Liver (tissue), 9 donors: ENCODE measurements around the gene ST3GAL4. TPM values are rescaled to one million over a fixed set of nuclear protein-coding genes. Genes with fewer than 3 reads are reported as not detected.
"Not testable (repeated sequence)": the region's sequence is repeated elsewhere in the genome, so short reads cannot be mapped to it uniquely, and the experiment has no call there.

Source experiments
- DNase-seq: peaks from one replicate; pipeline ENCODE4 v3.0.0-alpha.2; 2017; ENCODE audit warnings: low spot score
- H3K27ac ChIP-seq, 2 donors: one replicate each; pipeline ENCODE4 v1.7.0; 2013; ENCODE audit warnings: inconsistent platforms in 2 of 2, low read length in 2 of 2, control low read depth in 1 of 2, low read depth in 1 of 2, mild to moderate bottlenecking in 1 of 2
- H3K27me3 ChIP-seq, 4 donors: one replicate each; pipeline versions ENCODE4 v1.6.1 to v1.7.0; 2013; ENCODE audit warnings: low read length in 3 of 4, inconsistent platforms in 1 of 4, mild to moderate bottlenecking in 1 of 4, moderate library complexity in 1 of 4; ENCODE audit not compliant: control insufficient read depth in 4 of 4, insufficient read depth in 4 of 4
- H3K36me3 ChIP-seq, 4 donors: one replicate each; pipeline versions ENCODE4 v1.6.1 to v1.7.0; 2013; ENCODE audit warnings: low read length in 3 of 4, mild to moderate bottlenecking in 3 of 4, low read depth in 1 of 4, moderate library complexity in 1 of 4; ENCODE audit not compliant: control insufficient read depth in 4 of 4, insufficient read depth in 3 of 4
- H3K4me1 ChIP-seq, 4 donors: one replicate each; pipeline versions ENCODE4 v1.6.1 to v1.7.0; 2013; ENCODE audit warnings: low read length in 3 of 4, mild to moderate bottlenecking in 3 of 4, moderate library complexity in 1 of 4; ENCODE audit not compliant: control insufficient read depth in 4 of 4, insufficient read depth in 4 of 4
- H3K4me3 ChIP-seq, 3 donors: one replicate each; pipeline versions ENCODE4 v1.6.1 to v1.7.0; 2013; ENCODE audit warnings: low read length in 3 of 3, control low read depth in 1 of 3, low read depth in 1 of 3, mild to moderate bottlenecking in 1 of 3
- H3K9ac ChIP-seq, 2 donors: one replicate each; pipeline ENCODE4 v1.7.0; 2013; ENCODE audit warnings: low read length in 2 of 2, mild to moderate bottlenecking in 2 of 2, moderate library complexity in 2 of 2, control low read depth in 1 of 2, low read depth in 1 of 2
- H3K9me3 ChIP-seq, 4 donors: one replicate each; pipeline versions ENCODE4 v1.6.1 to v1.7.0; 2013; ENCODE audit warnings: low read length in 3 of 4; ENCODE audit not compliant: control insufficient read depth in 4 of 4
- EGR1 ChIP-seq, 2 donors: IDR thresholded peaks; 2 replicates each; pipeline ENCODE4 v1.6.1; 2016 to 2018; ENCODE audit warnings: antibody characterized with exemption in 2 of 2, low read depth in 2 of 2
- FOXA1 ChIP-seq: IDR thresholded peaks from 2 replicates; pipeline ENCODE4 v1.6.1; 2016; ENCODE audit warnings: antibody characterized with exemption
- FOXA2 ChIP-seq: IDR thresholded peaks from 2 replicates; pipeline ENCODE4 v1.6.1; 2016; ENCODE audit warnings: antibody characterized with exemption
- GABPA ChIP-seq, 2 donors: IDR thresholded peaks in 1 of 2; conservative IDR thresholded peaks in 1 of 2; 2 replicates each; pipeline ENCODE4 v1.6.1; 2016; ENCODE audit warnings: antibody characterized with exemption in 2 of 2, mild to moderate bottlenecking in 1 of 2, moderate library complexity in 1 of 2
- HNF4A ChIP-seq, 2 donors: conservative IDR thresholded peaks; 2 replicates each; pipeline ENCODE4 v1.6.1; 2016; ENCODE audit warnings: antibody characterized with exemption in 2 of 2, mild to moderate bottlenecking in 2 of 2
- HNF4G ChIP-seq: IDR thresholded peaks from 2 replicates; pipeline ENCODE4 v1.6.1; 2016; ENCODE audit warnings: antibody characterized with exemption
- NR2F2 ChIP-seq: IDR thresholded peaks from 2 replicates; pipeline ENCODE4 v1.6.1; 2016; ENCODE audit warnings: antibody characterized with exemption
- RXRA ChIP-seq, 2 donors: IDR thresholded peaks; 2 replicates each; pipeline ENCODE4 v1.6.1; 2017 to 2018; ENCODE audit warnings: antibody characterized with exemption in 2 of 2, mild to moderate bottlenecking in 1 of 2
- TAF1 ChIP-seq: conservative IDR thresholded peaks from 2 replicates; pipeline ENCODE4 v1.6.1; 2016; ENCODE audit warnings: antibody characterized with exemption, mild to moderate bottlenecking
- WGBS: extraction: QIAGEN DNeasy Blood & Tissue Kit; methylation state at CpG from one replicate; pipeline ENCODE4 v1.1.7; 2013; 5-methylcytosine and 5-hydroxymethylcytosine counted together
- polyA plus RNA-seq, 2 donors: library from polyadenylated mRNA; stranded (reverse) in 1 of 2; unstranded in 1 of 2; fragments of 200-250 nt in 1 of 2; fragments of >200 nt in 1 of 2; fragmentation: Nextera tagmentation in 1 of 2; extraction: Ambion mirVana in 1 of 2; gene quantifications; one replicate each; pipeline versions ENCODE4 v1.2.1 to v1.2.3, GENCODE V29; 2013 to 2015
- total RNA-seq, 2 donors: library from RNA; depleted of rRNA; stranded (reverse); fragments of >200 nt; gene quantifications; one replicate each; pipeline ENCODE4 v1.2.3, GENCODE V29; 2014
- TF ChIP-seq, protein P1 (sequence below): IDR thresholded peaks from 2 replicates; pipeline ENCODE4 v1.6.1; 2016; ENCODE audit warnings: antibody characterized with exemption
- TF ChIP-seq, protein P2 (sequence below): IDR thresholded peaks from 2 replicates; pipeline ENCODE4 v1.6.1; 2016; ENCODE audit warnings: antibody characterized with exemption
- TF ChIP-seq, protein P3 (sequence below): fragments of 150-350 bp; IDR thresholded peaks from 2 replicates; pipeline ENCODE4 v1.5.1; 2017; ENCODE audit warnings: improper control_type of control experiment, low read depth, low read length; ENCODE audit not compliant: missing input control
- TF ChIP-seq, protein P4 (sequence below): IDR thresholded peaks from 2 replicates; pipeline ENCODE4 v1.6.1; 2016; ENCODE audit warnings: antibody characterized with exemption, mild to moderate bottlenecking
- donor health status: healthy.
- donor health status: healthy.
- donor health status: healthy.
- donor health status: healthy.
- donor health status: healthy.

Gene ST3GAL4
- total and polyA plus RNA-seq, 4 donors = 4.5 to 18.4 (median 10.6) TPM

DNA sequence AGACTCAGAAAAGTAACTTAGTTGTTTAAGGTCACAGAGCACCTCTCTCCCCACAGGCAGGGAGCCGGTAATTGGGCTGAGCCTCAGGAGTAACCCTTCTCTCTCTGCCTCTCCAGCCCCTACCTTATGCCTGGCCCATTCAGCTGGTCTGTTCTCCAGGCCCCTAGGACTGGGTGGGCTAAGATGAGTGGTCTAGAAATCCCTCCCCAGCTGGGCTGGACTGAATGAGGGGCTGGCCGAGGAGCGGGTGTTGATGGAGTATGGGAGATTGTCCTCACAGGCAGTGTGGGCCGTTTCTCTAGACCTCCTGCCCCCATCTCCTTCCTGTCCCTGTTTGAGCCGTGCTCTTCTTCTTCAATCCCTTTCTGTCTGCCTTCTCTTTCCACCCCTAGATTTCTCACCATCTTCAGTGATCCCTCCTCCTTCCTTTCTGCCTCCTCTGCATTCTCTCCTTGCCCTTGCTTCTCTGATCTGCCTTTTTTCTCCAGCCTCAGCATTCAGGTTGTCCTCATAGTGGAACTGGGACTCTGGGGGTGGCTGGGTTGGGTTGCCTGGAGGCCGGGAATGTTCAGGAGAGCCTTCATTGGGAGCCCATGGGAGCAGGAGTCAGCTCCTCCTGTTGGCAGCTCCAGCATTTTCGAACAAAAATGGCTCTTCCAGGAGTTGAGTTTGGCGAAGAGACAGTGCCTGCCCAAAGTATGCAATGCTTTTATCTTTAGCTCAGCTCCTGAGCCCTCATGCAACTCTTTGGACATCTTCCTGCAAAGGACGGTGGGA lies 7.6 kb downstream of the ST3GAL4 start:
- Histone ChIP-seq H3K4me1 (peaks cover 9 to 16% (median 13%) of the 10 kb centered on the region in 4 donors), H3K27ac (peak overlapping the region in 1 of 2 donors; percentile 45), H3K36me3 (no peaks in the 10 kb centered on the region), H3K9me3 (no peaks in the 10 kb centered on the region), H3K27me3 (no peaks in the 10 kb centered on the region), H3K9ac (no peak overlapping the region), H3K4me3 (no peak overlapping the region)
- WGBS = 83% methylated on average over 9 of the region's 9 CpGs
- no peak for DNase-seq
- TF ChIP-seq RXRA (IDR thresholded peaks at IDR 0.05) (no peak), NR2F2 (no peak), HNF4A (conservative IDR thresholded peaks at IDR 0.05) (no peak), FOXA2 (no peak), FOXA1 (no peak), TAF1 (no peak), EGR1 (IDR thresholded peaks at IDR 0.05; ENCODE audit: low read depth in 2 of 2) (no peak), HNF4G (no peak), GABPA (IDR thresholded peaks at IDR 0.05 in 1 of 2, conservative IDR thresholded peaks at IDR 0.05 in 1 of 2) (no peak)
- TF ChIP-seq, protein P1, sequence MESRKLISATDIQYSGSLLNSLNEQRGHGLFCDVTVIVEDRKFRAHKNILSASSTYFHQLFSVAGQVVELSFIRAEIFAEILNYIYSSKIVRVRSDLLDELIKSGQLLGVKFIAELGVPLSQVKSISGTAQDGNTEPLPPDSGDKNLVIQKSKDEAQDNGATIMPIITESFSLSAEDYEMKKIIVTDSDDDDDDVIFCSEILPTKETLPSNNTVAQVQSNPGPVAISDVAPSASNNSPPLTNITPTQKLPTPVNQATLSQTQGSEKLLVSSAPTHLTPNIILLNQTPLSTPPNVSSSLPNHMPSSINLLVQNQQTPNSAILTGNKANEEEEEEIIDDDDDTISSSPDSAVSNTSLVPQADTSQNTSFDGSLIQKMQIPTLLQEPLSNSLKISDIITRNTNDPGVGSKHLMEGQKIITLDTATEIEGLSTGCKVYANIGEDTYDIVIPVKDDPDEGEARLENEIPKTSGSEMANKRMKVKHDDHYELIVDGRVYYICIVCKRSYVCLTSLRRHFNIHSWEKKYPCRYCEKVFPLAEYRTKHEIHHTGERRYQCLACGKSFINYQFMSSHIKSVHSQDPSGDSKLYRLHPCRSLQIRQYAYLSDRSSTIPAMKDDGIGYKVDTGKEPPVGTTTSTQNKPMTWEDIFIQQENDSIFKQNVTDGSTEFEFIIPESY = no peak
- TF ChIP-seq, protein P2, sequence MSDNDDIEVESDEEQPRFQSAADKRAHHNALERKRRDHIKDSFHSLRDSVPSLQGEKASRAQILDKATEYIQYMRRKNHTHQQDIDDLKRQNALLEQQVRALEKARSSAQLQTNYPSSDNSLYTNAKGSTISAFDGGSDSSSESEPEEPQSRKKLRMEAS = no peak
- TF ChIP-seq, protein P3, sequence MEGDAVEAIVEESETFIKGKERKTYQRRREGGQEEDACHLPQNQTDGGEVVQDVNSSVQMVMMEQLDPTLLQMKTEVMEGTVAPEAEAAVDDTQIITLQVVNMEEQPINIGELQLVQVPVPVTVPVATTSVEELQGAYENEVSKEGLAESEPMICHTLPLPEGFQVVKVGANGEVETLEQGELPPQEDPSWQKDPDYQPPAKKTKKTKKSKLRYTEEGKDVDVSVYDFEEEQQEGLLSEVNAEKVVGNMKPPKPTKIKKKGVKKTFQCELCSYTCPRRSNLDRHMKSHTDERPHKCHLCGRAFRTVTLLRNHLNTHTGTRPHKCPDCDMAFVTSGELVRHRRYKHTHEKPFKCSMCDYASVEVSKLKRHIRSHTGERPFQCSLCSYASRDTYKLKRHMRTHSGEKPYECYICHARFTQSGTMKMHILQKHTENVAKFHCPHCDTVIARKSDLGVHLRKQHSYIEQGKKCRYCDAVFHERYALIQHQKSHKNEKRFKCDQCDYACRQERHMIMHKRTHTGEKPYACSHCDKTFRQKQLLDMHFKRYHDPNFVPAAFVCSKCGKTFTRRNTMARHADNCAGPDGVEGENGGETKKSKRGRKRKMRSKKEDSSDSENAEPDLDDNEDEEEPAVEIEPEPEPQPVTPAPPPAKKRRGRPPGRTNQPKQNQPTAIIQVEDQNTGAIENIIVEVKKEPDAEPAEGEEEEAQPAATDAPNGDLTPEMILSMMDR = no peak

DNA sequence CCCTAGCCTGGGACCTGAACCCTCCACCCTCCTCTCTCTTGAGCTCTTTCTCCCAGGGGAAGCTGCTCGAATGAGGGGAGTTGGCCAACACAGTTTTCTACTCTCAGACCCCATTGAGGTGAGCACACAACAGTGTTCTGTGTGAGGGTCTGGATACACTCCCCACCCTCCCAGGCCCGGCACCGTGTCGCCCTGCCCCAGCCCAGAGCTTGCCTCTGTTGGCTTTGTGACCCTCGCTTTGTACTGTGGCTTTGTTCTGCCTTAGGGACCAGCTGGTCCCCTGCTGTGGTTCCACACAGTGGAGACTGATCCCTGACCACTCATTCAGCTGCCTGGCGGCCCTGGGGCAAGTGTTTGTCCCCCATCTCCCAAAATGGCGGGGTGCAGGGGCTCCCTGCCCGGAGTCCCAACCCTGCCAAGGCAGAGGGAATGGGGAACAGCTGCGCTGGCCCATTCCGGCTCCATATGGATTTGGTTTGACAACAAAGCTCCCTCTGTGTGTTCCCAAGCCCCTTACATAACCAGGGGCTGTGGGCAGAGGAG lies 8.3 kb downstream of the ST3GAL4 start:
- no peaks in the 10 kb centered on the region for H3K27me3 ChIP-seq
- H3K9me3 ChIP-seq = no peaks in the 10 kb centered on the region
- no peak for DNase-seq
- no peak for TF ChIP-seq TAF1
- TF ChIP-seq, protein P4, sequence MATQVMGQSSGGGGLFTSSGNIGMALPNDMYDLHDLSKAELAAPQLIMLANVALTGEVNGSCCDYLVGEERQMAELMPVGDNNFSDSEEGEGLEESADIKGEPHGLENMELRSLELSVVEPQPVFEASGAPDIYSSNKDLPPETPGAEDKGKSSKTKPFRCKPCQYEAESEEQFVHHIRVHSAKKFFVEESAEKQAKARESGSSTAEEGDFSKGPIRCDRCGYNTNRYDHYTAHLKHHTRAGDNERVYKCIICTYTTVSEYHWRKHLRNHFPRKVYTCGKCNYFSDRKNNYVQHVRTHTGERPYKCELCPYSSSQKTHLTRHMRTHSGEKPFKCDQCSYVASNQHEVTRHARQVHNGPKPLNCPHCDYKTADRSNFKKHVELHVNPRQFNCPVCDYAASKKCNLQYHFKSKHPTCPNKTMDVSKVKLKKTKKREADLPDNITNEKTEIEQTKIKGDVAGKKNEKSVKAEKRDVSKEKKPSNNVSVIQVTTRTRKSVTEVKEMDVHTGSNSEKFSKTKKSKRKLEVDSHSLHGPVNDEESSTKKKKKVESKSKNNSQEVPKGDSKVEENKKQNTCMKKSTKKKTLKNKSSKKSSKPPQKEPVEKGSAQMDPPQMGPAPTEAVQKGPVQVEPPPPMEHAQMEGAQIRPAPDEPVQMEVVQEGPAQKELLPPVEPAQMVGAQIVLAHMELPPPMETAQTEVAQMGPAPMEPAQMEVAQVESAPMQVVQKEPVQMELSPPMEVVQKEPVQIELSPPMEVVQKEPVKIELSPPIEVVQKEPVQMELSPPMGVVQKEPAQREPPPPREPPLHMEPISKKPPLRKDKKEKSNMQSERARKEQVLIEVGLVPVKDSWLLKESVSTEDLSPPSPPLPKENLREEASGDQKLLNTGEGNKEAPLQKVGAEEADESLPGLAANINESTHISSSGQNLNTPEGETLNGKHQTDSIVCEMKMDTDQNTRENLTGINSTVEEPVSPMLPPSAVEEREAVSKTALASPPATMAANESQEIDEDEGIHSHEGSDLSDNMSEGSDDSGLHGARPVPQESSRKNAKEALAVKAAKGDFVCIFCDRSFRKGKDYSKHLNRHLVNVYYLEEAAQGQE = no peak
- no peak overlapping the region for H3K4me3 ChIP-seq
- no peak overlapping the region for H3K9ac ChIP-seq
- H3K27ac ChIP-seq = peak overlapping the region in 1 of 2 donors; percentile 45
- H3K36me3 ChIP-seq = no peaks in the 10 kb centered on the region
- WGBS = 90% methylated on average over 10 of the region's 10 CpGs
- peaks cover 12 to 23% (median 15%) of the 10 kb centered on the region in 4 donors for H3K4me1 ChIP-seq

DNA sequence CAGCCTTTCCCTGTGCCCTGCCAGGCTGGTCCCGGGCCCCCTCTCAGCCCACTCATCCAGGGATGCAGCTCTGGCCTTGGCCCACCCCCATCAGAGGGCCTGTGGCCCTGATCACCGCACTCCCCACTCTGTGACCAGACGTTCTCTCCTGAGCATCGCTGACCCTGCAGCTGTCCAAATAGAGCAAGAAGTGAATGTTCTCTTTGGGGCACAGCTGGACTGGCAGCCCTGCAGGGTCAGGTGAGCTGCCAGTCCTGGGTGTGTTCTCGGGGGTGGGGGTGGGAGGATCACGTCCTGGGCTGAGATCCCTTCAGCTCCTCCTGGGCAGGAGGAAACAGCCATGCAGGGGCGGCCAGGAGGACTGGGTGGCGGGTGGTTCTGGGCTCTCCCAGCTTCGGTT lies 9.2 kb downstream of the ST3GAL4 start:
- H3K4me3 ChIP-seq, H3K36me3 ChIP-seq, H3K9ac ChIP-seq, H3K27ac ChIP-seq, DNase-seq, H3K9me3 ChIP-seq, H3K27me3 ChIP-seq: not testable (repeated sequence)
- WGBS = 73% methylated on average over 5 of the region's 9 CpGs
- peaks cover 16 to 33% (median 24%) of the 10 kb centered on the region in 4 donors for H3K4me1 ChIP-seq

DNA sequence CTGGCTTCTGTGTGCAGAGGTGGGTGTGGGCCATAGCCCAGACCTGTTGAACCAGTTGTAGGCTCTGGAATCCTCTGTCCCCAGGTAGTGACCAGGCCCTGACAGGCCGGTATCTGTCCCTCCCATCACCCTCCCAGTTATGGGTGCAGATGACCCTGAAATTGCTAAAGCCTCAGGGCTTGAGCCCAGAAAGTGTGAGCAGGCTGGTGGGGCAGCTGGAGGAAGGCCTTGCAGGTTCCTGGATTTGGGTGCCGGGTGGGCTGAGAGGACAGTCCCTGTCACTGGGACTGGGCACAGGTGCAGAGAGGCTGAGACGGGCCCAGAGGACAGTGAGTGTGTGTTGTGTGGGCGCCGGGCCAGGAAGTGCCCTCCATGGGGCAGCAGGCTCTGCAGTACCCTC lies 10.0 kb downstream of the ST3GAL4 start:
- WGBS = 84% methylated on average over 5 of the region's 5 CpGs
- DNase-seq, H3K27ac ChIP-seq, H3K36me3 ChIP-seq, H3K27me3 ChIP-seq, H3K9ac ChIP-seq, H3K4me3 ChIP-seq, H3K9me3 ChIP-seq: not testable (repeated sequence)
- H3K4me1 ChIP-seq = peaks cover 12 to 40% (median 31%) of the 10 kb centered on the region in 4 donors
